DND-41 (cell line): ENCODE data around the gene RUFY3.
A peak's percentile ranks its signal among the peaks of the same experiment; 100 is the strongest.

Source experiments
- ATAC-seq: fragments of 200-7000 bp; cut with Tn5 transposase; 3 replicates; pipeline ENCODE4 v1.9.1; 2021; ENCODE audit warnings: low read depth; ENCODE audit not compliant: insufficient read depth
- DNase-seq: peaks from one replicate; pipeline ENCODE4 v3.0.0-alpha.2; 2020
- H2AFZ ChIP-seq: 2 replicates; pipeline ENCODE4 v1.6.0; 2012; ENCODE audit warnings: low read depth, low read length
- H3K27ac ChIP-seq: 2 replicates; pipeline ENCODE4 v1.5.1; 2012; ENCODE audit warnings: low read length, inconsistent platforms
- H3K27me3 ChIP-seq: fragments of 200-600 bp; sonication (generic); 2 replicates; pipeline ENCODE4 v1.6.0; 2012; ENCODE audit warnings: low read length, mild to moderate bottlenecking, inconsistent platforms; ENCODE audit not compliant: insufficient read depth, poor library complexity
- H3K36me3 ChIP-seq: 2 replicates; pipeline ENCODE4 v1.5.1; 2012; ENCODE audit warnings: low read length, inconsistent platforms; ENCODE audit not compliant: insufficient read depth
- H3K4me1 ChIP-seq: 2 replicates; pipeline ENCODE4 v1.5.1; 2012; ENCODE audit warnings: mild to moderate bottlenecking, low read length; ENCODE audit not compliant: insufficient read depth
- H3K4me2 ChIP-seq: 2 replicates; pipeline ENCODE4 v1.6.0; 2012; ENCODE audit warnings: mild to moderate bottlenecking, moderate library complexity, low read length, inconsistent platforms; ENCODE audit not compliant: insufficient read depth
- H3K4me3 ChIP-seq, 2 experiments: fragments of 200-600 bp in 1 of 2; shearing (Covaris generic) in 1 of 2; 2 replicates each; pipeline ENCODE4 v1.5.1; 2012 to 2016; ENCODE audit warnings: inconsistent platforms in 2 of 2, low read length in 2 of 2, mild to moderate bottlenecking in 2 of 2, low read depth in 1 of 2, moderate library complexity in 1 of 2
- H3K79me2 ChIP-seq: 2 replicates; pipeline ENCODE4 v1.6.0; 2012; ENCODE audit warnings: low read length, inconsistent platforms; ENCODE audit not compliant: insufficient read depth
- H3K9ac ChIP-seq: 2 replicates; pipeline ENCODE4 v1.6.0; 2012; ENCODE audit warnings: low read depth, mild to moderate bottlenecking, inconsistent platforms, low read length, moderate library complexity
- H3K9me3 ChIP-seq: 2 replicates; pipeline ENCODE4 v1.5.1; 2012; ENCODE audit warnings: low read length, moderate library complexity, mild to moderate bottlenecking, inconsistent platforms; ENCODE audit not compliant: insufficient read depth, severe bottlenecking
- H4K20me1 ChIP-seq: 2 replicates; pipeline ENCODE4 v1.6.0; 2012; ENCODE audit warnings: low read length; ENCODE audit not compliant: insufficient read depth
- CTCF ChIP-seq: IDR thresholded peaks from 2 replicates; pipeline ENCODE4 v1.5.1; 2012; ENCODE audit warnings: borderline replicate concordance, low read length, moderate library complexity, mild to moderate bottlenecking; ENCODE audit not compliant: poor library complexity, severe bottlenecking; ENCODE audit errors: extremely low read depth
- EZH2 ChIP-seq: IDR thresholded peaks from 3 replicates; pipeline ENCODE4 v1.6.1; 2012; ENCODE audit warnings: borderline replicate concordance, low read depth, mild to moderate bottlenecking, moderate library complexity, low read length, inconsistent platforms; ENCODE audit not compliant: severe bottlenecking

The RUFY3 gene

GRCh38 chr4:70759627-70760026 lies 37.9 kb downstream of the RUFY3 start:
- Histone ChIP-seq H2AFZ (no peak overlapping the region), H3K4me2 (peak overlapping the region; percentile 34), H3K4me3 (no peak overlapping the region), H3K4me1 (peaks cover 33% of the 10 kb centered on the region), H3K36me3 (peaks cover 50% of the 10 kb centered on the region), H3K79me2 (peaks cover 99% of the 10 kb centered on the region), H3K27ac (peak overlapping the region; percentile 65), H3K27me3 (no peaks in the 10 kb centered on the region), H3K9me3 (no peaks in the 10 kb centered on the region), H3K9ac (no peak overlapping the region), H4K20me1 (no peaks in the 10 kb centered on the region)
- TF ChIP-seq CTCF (peak; percentile 32), EZH2 (no peak)
- peak; percentile 66 for ATAC-seq
- no peak for DNase-seq

- H3K9ac ChIP-seq: no peak overlapping the region
- no peak for TF ChIP-seq CTCF
- no peak for TF ChIP-seq EZH2
- H4K20me1 ChIP-seq: no peaks in the 10 kb centered on the region
- H3K4me1 ChIP-seq: peaks cover 33% of the 10 kb centered on the region
- H3K79me2 ChIP-seq: peaks cover 96% of the 10 kb centered on the region
- ATAC-seq (no peak), DNase-seq (no peak)
- peak overlapping the region; percentile 65; the same call in 1 of the 2 replicates for H3K27ac ChIP-seq
- H3K4me2 ChIP-seq: no peak overlapping the region
- no peak overlapping the region for H2AFZ ChIP-seq
- no peaks in the 10 kb centered on the region for H3K27me3 ChIP-seq
- H3K4me3 ChIP-seq: no peak overlapping the region
- H3K36me3 ChIP-seq: peaks cover 58% of the 10 kb centered on the region
- no peaks in the 10 kb centered on the region for H3K9me3 ChIP-seq
Measured at GRCh38 chr4:70760662-70761061, 38.9 kb downstream of the RUFY3 start.

GRCh38 chr4:70761276-70761816 lies 39.6 kb downstream of the RUFY3 start:
- Histone ChIP-seq H4K20me1 (no peaks in the 10 kb centered on the region), H2AFZ (no peak overlapping the region), H3K79me2 (peaks cover 89% of the 10 kb centered on the region), H3K9ac (no peak overlapping the region), H3K4me2 (no peak overlapping the region), H3K36me3 (peaks cover 63% of the 10 kb centered on the region), H3K4me3 (no peak overlapping the region), H3K27me3 (no peaks in the 10 kb centered on the region), H3K4me1 (peaks cover 29% of the 10 kb centered on the region), H3K9me3 (no peaks in the 10 kb centered on the region), H3K27ac (no peak overlapping the region)
- no peak for DNase-seq
- ATAC-seq: no peak
- no peak for TF ChIP-seq CTCF
- no peak for TF ChIP-seq EZH2
